ELR (cell line): Measurements from ENCODE around the gene CCDC85A.

ENCODE experiments used
- DNase-seq: peaks from one replicate; pipeline ENCODE4 v3.0.0-alpha.2; 2015; ENCODE audit warnings: low read depth

The CCDC85A gene

GRCh38 chr2:56309626-56310170 lies 125.9 kb downstream of the CCDC85A start:
- DNase-seq: no peak

DNA sequence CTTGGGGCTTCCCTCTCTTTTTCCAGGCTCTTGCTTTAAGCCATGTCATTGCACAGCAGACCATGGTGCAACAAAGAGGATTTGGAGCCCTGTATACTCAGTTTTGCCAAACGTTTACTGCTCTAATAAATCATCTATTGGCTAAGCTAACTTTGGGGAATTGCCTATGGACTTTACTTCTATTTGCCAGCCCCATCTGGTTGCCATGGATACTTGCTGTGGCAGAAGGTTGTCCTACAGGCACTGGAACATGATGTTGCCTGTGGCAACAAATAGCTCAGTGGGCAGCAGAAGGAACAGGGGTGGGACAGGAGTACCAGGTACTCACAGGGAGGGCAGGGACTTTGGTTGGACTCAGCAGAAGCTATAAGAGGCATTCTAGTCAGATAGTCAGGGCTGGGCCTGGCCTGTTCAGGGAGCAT lies 129.7 kb downstream of the CCDC85A start:
- DNase-seq: no peak

- DNase-seq: no peak
Measured at GRCh38 chr2:56314371-56314770, 130.6 kb downstream of the CCDC85A start.

GRCh38 chr2:56314796-56315195 lies 131.0 kb downstream of the CCDC85A start:
- DNase-seq: no peak

DNA sequence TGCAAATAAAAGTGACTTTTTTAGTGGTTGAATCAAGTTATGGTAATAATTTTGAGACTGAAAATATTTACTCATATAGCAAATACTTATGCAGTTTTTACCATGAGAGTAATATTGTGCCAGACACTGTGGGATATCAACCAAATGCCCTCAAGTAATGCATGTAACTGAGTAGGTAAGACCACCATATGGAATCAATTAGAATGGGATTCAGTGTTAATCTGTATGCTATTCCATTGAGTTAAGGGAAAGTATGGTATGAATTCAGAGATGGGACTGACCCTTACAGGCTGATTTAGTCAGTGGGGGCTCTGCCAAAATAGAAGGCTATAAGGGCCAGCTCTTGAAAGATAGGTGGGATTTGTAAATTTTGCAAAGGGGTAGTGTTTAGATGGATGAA lies 131.6 kb downstream of the CCDC85A start:
- DNase-seq: no peak

GRCh38 chr2:56316011-56316410 lies 132.2 kb downstream of the CCDC85A start:
- no peak for DNase-seq

- no peak for DNase-seq
Measured at GRCh38 chr2:56318147-56318546, 134.4 kb downstream of the CCDC85A start.

GRCh38 chr2:56325661-56326345 lies 142.0 kb downstream of the CCDC85A start:
- no peak for DNase-seq

GRCh38 chr2:56326346-56326741 lies 142.6 kb downstream of the CCDC85A start:
- DNase-seq: no peak

DNA sequence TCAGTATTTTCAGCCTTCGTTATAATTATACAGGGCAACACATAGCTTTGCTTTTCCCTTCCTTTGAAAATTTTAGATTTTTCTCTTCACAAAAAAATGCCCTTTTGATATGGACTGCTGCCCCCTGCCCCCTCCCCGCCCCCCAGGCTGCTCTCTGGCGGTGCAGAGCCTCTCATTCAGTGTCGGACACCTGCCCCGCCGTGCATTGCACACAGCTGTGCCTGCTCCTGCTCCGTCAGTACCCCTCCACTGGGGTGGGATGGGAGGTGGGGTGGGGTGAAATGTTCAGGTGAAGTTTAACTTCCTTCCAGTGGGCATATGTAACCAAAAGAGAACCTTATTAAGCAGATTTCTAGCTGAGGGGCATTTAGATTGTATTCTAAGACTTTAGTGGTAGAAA lies 148.0 kb downstream of the CCDC85A start:
- DNase-seq: no peak

DNA sequence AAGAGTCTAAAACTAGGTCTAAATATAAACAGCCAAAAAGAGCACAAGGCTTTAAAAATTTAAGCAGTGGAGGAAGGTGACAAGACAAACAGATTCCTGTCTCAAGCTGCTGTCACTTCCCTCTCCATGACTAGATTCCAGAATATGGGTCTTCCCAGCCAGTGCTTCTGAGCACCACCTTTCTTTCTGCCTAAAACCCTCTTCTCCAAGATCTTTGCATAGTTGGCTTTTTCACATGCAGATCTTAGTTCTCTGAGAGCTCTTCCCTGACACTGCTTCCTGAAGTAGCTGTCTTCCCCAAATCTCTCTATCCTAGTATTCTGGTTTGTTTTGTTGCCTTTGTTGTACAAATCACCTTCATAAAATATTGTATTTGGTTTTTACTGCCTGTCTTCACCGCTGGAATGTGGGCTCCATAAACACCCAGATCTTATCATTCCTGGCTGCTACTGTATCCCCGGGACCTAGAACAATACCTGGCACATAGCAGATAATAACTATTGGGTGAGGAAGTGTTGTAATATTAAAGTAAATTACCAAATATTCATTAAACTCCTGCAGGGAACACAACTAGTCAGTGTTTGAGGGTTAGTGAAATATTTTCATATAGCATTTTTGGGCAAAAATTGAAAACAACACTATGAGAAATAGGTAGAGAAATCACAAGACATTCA lies 150.2 kb downstream of the CCDC85A start:
- no peak for DNase-seq

DNA sequence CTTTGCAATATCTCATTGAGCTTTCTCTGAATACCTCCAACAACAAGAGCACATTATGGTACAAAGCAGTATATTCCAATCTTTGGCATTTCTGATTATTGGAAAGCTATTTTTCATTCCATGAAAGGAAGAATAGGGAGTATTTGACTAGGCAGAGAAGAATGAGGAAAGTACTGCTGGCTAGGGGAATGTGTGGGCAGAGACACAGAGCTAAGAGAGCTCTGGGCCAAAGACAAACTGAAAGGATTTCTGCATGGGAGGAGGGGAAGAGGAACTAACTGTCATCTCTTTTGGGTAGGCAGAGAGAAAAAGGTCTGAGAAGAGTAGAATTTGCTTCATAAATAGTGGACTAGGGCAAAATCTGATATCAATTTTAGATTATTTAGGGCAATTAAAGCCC lies 150.8 kb downstream of the CCDC85A start:
- no peak for DNase-seq

- DNase-seq: no peak
Measured at GRCh38 chr2:56335101-56335500, 151.3 kb downstream of the CCDC85A start.

DNA sequence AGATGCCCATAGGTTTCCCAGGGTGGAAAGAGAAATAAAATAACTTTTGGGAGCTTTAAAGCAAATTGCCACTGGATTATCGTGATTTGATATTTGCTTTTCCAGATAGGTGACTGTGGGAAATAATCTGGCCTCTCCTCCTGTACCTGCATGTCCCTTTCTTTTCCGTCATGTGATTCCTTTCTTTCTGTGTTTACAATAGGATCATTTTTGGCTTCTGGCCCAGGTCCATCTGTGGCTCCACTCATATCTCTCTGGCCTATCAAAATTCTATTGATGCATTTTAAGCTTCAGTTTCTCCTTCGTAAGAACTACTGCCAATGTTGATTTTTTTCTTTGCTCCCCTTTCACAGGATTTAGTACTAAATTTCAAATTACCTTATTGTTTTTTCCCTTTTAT lies 153.6 kb downstream of the CCDC85A start:
- DNase-seq: no peak

GRCh38 chr2:56338232-56338631 lies 154.4 kb downstream of the CCDC85A start:
- no peak for DNase-seq

GRCh38 chr2:56344771-56345170 lies 161.0 kb downstream of the CCDC85A start:
- no peak for DNase-seq

GRCh38 chr2:56347881-56348280 lies 164.1 kb downstream of the CCDC85A start:
- DNase-seq: no peak

DNA sequence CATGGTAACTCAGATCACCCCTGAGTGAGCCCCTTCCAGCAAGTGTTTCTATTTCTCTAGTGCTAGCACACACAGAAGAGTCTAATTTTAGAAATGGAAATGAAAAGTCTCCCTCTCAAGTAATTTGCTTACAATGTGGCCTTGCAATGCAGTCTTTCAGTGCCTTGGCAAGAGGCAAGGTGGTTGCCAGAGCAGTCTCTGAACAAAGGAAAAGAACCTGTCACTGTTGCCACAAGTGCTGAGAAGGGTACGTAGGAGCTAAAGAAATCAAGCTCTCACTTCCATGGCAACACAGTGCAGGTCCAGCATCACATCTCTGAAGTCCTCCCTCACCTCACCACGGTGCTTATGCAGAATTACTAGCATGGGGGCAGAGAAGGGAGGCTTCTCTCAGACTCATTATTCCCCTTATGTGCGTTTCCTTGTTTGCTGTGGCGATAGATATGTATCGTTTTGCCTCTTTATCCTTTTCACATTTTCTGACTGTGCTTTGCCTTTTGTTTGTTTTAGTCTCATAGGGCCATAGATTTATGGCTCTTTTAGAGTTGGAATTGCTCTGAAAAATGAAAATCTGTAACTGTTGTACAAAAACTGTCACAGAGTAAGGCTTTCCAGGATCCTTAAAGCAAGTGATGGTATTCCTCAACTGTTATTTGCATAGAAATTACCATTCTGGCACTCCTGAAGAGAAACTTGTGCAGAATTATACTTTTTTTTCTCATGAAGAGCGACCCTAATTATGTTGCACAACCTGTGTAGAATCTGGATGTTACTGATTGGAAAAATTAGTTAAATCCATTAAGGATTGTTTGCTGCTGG lies 164.8 kb downstream of the CCDC85A start:
- DNase-seq: peak; percentile 5

GRCh38 chr2:56357655-56358295 lies 174.0 kb downstream of the CCDC85A start:
- DNase-seq: peak; percentile 34

DNA sequence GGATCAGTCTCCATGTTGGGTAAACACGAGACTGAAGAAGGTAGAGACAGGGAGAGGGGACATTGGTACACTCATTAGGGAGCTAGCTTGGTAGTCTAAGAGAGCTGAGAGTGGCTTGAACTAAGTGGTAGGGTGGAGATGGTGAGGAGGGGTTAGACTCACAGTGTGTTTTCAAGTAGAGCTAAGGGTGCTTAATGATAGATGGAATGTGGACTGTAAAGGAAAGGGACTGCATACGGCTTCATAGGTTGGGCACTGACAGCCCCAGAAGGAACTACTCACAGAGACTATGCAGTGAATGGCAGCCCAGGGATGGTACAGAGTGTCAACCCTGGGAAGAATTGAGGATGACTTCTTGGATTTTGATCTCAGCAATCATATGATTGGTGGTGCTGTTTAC lies 178.1 kb downstream of the CCDC85A start:
- no peak for DNase-seq

DNA sequence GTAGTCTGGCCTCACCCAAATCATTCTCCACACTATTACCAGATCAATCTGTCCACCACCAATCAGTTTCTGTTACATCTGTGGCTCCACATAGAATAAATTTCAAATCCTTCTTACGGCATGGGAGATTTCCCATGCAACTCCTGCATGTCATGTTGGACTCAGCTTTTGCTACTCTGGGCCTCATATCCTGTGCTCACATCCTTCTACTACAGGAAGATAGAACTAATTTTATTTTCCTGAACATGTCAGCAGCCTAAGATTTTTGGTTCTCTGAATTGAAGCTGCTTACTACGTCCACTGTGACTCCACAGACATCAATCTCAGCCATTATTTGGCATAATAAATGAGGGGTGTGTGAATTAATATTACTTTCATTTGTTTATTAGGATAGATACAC lies 181.1 kb downstream of the CCDC85A start:
- DNase-seq: no peak

DNA sequence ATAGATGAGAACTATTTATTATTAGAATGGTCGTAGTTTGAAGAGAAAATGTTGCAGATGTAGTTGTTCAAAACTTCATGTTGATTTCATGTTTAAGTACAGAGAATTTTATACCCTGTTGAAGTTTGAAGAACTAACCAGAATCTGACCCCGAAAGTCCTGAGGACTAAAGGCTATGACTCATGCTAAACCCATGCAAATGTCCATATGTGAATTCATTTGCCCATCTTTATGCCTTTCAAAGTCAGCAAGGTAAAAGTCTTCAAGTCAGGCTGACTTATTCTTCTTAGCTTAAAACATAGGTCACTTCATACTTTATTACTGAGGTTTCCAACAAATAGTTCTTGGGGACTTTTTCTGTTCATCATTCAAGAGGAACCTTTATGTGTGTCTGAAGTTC lies 185.5 kb downstream of the CCDC85A start:
- DNase-seq: peak; percentile 75
